Epithelial cell of prostate (primary cell): ENCODE measurements around the gene BCAS1.

ENCODE experiments used
- DNase-seq: peaks from one replicate; pipeline ENCODE4 v3.0.0-alpha.2; 2011; ENCODE audit warnings: low read depth, low spot score
- H3K27ac ChIP-seq: fragments of 450-650 bp; 2 replicates; pipeline ENCODE4 v1.5.1; 2017; ENCODE audit warnings: mild to moderate bottlenecking

BCAS1 gene

DNA sequence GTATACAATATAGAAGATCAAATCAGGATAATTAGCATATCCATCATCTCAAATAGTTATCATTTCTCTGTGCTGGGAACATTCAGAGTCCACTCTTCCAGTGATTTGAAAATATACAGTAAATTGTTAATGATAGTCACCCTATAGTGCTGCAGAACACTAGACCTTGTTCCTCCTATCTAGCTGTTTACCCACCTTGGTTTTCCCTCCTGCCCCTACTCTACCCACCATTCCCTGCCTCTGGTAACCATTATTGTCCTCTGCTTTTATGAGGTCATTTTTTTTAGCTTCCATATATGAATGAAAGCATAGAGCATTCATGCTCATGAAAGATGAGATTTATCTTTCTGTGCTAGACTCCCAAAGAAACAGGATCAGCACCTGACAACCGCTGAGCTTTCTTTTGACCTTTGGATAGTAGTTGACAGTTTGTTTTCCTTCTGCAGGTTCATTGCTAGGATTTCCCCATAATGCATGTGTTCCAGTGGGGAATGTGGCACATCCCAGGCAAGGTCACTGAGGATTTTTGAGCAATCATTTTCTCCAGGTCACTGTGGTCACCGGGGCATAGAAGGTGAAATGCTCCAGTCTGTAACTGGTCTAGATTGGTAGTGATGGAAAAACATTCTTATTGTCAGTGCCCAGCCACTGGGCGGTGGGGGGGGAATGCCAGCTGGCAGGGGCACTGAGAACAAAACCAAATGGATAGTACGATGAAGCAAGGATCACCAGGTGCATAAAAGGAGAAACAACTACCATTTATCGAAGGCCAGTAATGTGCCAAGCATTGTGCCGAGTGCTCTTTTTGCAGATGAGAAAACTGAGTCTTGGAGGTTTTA lies 33.6 kb upstream of the BCAS1 start:
- no peak for DNase-seq
- no peak overlapping the region for H3K27ac ChIP-seq

DNA sequence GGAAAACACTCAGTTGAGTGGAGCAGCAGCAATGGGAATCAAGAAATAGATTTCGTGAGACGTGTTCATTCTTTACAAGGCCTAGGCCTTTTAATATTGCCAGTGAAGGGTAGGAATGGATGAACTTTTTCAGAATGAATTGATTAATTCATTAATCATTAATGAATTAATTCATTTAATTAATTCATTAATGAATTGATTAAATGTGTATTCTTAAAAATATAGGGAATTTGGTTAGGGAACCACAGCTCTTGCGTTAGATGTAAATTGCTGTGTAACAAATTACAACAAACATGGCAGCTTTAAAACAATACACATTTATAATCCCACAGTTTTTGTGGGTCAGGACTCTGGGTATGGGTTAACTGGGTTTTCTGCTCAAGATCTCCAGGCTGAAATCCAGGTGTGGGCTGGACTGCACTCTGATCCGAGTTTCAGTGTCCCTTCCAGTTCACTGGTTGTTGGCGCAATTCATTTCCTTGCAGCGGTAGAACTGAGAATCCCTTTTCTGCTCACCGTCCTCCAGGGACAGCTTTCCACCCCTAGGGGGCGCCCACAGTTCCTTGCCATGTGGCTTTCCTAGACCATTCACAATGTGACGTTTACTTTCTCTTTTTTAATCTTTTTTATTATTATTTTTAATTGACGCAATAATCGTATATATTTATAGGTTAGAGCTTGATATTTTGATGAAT lies 32.8 kb upstream of the BCAS1 start:
- no peak for DNase-seq

DNA sequence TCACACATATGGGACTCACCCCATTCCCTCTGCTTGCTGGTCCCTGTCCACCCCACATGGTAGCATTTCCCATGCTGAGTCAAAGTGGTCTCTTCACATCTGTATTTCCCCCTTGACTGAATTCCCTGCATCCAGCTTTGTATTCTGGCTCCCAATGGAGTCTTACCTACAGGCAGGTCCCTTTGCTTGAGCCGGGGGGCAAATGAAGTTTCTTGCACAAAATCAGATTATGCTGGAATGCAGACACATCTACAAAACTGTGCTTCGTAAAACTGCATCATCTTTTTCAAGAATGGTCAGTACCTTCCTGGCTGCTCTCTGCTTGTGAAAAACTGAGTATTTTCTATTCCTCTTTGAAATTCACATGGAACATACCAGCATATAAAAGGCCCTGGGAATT lies 32.1 kb upstream of the BCAS1 start:
- DNase-seq = no peak
- H3K27ac ChIP-seq = no peak overlapping the region

More for the DNA sequence above, 32.8 kb upstream of the BCAS1 start:
- no peak overlapping the region for H3K27ac ChIP-seq

DNA sequence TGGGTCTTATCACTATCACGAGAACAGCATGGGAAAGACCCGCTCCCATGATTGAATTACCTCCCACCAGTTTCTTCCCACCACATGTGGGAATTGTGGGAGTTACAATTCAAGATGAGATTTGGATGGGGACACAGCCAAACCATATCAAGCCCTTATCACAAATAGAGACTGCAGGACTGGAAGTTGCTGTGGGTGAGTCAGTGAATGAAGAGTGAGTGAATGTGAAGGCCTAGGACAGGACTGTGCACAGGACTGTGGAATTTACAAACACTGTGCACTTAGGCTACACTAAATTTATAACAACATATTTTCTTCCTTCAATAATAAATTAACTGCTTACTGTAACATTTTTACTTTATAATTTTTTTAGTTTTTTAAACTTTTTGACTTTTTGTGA lies 30.2 kb upstream of the BCAS1 start:
- H3K27ac ChIP-seq = no peak overlapping the region
- no peak for DNase-seq

DNA sequence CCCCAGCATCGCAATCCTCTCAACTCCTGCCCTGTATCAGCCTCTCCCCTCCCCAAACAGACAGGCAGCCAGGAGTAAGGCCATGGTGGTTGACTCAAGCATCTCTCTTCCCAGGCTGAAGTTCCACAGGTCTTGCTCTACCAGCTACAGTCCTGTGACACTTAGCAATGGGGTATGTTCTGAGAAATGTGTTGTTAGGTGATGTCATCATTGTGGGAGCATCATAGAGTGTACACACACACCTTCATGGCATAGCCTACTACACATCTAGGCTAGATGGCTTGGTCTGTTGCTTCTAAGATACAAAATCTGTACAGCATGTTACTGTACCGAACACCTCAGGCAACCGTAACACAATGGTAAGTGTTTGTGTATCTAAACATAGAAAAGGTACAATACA lies 29.5 kb upstream of the BCAS1 start:
- DNase-seq = no peak
- no peak overlapping the region for H3K27ac ChIP-seq

DNA sequence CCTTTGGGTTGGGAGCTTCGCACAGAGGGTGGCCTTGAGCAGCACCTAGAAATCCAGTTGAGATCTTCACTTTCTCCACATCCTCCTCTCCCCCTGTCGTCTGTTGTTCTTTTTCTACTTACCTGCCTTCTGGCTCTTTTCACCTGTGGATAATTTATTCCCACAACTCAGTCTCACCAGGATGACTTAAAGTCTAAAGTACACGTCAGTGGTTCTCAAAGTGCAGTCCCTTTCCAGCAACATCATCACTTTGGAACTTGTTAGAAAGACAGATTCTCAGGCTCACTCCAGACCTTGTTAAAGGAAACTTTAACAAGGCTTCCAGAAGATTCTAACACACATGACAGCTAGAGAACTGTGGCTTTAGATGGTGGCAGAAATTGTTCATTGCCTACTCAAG lies 27.7 kb upstream of the BCAS1 start:
- no peak for DNase-seq
- H3K27ac ChIP-seq = no peak overlapping the region

DNA sequence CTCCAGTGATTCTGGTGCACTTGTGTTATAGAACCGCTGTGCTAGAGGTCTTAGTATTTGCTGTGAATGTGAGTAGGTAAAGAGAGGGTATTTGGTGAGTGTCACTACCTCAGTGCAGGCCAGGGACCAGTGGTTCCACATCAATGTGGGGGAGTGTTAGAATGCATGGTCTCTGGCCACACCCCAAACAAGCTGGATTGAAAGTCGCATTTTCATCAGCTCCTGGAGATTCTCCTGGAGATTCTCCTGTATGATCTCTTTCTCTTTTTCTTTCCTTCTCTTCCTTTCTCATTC lies 26.8 kb upstream of the BCAS1 start:
- no peak for DNase-seq
- H3K27ac ChIP-seq = no peak overlapping the region

DNA sequence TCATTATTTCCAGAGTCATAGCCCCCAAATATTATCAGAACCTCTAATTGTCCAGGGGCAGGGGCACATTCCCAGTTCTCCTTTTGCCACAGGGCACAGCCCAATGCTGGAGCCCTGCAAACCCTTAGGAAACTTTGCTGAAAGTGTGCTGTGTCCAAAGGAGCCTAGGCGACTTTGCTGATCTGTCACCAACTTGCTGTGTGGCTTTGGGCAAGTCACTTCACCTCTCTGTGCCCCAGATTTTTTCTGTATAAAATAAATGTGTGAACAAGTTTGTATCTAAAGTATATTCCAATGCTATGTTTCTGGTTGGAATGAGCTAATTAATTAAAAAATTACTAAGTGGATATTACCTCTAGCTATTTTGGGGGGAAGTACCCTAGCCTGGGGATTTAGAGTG lies 25.4 kb upstream of the BCAS1 start:
- H3K27ac ChIP-seq = no peak overlapping the region
- DNase-seq = no peak

DNA sequence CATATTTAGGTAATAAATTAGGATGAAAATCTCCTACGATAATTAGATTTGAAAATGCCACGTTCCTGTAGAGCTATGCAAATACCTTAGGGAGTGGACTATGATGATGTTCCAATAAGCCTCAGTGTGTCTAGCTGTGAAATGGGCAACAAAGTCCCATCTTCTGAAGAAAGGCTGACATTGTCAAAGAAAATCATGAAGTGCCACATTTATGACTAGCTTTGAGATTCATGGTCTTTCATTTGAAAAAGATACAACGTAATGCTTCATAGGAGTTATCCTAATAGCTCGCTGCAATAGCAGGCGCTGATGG lies 23.8 kb upstream of the BCAS1 start:
- DNase-seq = no peak
- H3K27ac ChIP-seq = no peak overlapping the region

DNA sequence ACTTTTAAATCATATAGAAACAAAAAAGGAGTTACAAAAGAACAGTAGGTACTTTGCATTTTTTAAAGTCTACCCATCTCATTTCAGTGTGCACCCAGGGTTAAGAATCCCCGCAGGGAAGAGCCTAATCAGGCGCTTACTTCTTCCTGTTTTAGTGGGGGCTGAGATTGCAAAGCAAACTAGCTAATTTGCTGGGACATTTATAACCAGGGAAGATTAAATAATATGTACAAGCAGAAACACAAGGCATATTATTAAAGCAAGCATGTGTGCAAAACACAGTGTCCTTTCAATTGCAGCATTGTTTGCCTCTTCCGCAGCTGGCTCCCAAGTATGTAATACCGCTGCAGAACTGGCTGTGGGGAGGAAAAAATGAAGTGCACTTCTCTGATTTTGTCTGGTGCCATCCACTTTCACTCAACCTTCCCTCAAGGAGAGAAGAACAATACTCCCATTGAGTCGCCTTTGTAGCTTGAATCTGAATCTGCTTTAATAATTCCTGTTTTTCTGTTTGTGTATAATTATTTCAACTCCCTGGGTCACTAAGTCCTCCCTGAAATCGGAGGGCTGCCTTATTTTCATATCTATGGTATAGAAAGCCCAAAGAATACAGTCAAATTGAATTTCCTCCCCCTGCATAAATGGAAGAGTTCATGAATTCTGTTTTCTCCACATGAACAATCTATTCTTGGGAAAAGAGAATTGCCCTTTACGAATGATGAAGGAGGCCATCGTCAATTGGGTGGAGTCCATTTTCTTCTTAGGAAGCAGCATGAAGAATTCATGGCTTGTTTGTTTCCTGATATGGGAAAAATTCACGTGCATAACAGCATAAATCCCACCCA lies 23.3 kb upstream of the BCAS1 start:
- DNase-seq = no peak
- no peak overlapping the region for H3K27ac ChIP-seq

DNA sequence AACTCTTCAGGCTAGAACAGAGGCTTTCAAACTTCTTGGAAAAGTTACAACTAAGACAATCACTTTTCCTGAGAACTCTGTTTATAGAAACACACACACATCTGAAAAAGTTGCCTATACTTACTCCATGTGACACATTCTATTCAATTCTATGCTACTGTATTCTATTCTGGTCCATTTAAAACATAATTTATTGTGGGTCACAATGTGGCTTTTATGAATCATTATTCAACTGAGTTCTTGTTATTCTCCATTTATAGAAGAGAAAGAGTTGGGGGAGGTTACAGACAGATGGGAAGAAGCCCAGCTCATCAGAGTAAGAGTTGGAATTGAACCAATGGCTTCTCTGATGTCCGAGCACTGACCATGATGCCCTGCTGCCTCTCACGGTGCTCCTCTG lies 21.6 kb upstream of the BCAS1 start:
- DNase-seq = no peak
- no peak overlapping the region for H3K27ac ChIP-seq

DNA sequence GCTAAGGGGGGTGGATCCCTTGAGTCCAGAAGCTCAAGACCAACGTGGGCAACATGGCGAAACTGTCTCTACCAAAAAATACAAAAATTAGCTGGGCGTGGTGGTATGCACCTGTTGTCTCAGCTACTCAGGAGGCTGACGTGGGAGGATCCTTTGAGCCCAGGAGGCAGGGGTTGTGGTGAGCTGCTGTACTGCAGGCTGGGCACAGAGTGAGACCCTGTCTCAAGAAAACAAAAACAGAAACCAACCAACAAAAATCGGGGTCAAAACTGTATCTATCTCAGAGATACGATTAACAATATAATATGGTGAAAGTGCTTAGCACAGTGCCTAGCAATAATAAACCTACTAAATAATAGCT lies 20.7 kb upstream of the BCAS1 start:
- no peak for DNase-seq
- H3K27ac ChIP-seq = no peak overlapping the region

DNA sequence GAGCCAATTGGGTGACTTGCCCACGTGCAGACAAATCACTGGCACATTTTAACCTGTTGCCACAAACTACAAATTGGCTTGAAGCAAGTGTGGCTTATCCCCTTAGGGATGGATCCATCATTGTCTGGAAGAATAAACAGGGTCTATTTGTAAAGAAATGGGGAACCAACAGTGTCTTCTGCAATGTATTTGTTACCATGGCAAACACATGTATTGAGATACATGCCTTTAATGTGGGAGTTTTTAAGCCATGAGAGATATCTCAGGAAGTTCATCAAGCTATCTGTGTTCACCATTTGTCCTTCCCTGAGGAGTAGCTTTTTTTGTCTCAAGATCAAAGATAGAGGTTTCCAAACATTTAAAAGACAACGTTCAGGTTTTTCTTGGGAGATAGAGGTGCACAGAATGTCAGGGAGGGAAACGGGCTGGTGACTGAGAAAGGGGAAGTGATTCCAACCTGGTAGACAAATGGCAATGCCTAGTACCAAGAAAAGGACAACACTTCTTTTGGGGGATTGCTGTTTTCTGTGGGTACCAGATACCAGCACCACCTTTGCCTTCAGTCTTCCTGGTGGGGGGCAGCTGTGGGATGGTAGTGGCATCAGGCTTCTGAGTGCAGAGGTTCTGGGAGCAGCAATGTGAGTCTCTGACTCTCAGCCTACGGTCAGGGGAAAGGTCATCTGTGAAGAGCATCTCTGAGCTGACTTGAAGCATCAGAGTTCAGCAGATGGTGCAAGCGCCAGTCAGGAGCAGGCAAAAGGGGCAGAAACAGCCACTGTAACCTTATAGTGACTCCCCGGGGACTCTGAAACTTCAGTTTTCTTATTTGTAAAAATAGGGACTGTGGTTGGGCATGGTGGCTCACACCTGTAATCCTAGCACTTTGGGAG lies 20.1 kb upstream of the BCAS1 start:
- no peak for DNase-seq
- H3K27ac ChIP-seq = no peak overlapping the region

DNA sequence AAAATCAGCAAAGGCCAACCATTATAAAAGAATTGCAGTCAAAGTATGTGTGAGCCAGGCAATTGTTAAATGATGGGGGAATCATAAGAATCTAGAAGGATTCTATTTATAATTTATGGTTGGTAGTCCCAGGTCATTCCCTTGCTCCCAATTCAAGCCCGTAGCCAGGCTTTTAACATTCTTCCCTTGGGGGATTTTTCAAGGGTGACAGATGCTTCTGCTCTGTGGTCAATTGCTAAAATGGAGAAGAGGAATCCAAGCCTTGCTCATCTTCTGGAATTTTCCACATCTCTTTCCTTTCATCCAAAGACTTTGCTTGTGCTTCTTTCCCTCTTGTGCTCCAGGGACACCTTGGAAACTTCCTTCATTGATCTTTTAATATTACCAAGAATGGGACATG lies 18.0 kb upstream of the BCAS1 start:
- no peak overlapping the region for H3K27ac ChIP-seq
- no peak for DNase-seq

DNA sequence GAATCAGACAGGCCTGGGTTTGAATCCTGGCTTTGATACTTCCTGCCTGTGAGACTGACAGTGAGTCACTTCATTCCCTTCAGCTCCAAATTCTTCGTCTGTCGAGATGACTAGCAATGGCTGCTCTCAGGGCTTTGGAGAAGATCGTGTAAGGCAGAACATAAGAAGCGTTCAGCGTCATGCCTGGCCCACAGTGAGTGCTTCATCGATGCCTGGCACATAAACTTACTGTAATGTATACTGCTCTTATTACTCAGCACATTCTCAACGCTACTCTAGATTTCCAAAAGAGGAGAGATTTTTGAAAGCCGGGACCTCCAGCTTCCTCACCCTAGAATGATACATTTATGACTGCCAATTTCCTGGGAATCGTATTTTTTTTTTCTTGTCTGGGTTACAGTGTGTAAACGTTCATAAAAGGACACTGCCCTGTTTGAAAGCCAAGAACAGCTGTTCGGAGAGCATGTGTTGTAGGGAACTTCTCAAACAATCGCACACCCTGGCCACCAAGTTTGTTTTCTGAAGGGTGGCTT lies 16.2 kb upstream of the BCAS1 start:
- no peak for DNase-seq
- H3K27ac ChIP-seq = no peak overlapping the region

DNA sequence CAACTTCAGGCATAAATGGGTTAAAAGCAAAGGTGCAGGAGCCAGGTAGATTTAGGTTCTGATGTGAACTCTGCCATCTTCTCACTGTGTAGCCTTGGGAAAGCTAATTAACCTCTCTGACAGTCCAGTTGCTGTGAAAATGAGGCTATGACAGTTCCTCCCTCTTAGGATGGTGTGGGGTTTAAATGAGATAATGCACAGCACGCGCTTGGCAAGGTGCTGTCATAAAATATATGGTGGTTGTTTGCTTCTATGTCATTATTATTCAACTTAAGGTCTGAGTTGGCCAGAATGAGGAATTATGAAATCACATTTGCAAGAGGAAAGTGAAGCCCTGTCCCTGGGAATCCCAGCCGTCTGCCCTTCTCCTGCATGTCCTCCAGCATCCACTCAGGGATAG lies 15.5 kb upstream of the BCAS1 start:
- no peak overlapping the region for H3K27ac ChIP-seq
- DNase-seq = no peak

DNA sequence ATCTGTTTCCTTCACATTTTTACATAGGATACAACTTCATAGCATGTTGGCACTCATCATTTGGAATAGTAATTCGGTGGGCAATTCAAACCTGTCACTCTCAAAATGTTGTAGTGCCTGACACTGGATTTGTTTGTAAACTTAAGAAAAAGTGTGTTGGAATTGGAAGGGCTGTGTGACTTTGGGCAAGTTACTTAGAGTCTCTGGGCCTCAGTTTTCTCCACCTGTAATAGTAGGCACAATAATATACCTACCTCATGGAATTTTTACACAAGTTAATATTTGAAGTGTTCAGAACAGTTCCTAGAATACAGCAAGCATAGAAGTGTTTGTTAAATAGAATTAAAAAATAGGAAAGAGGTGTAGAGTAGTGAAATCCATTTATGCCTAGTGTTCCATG lies 15.0 kb upstream of the BCAS1 start:
- H3K27ac ChIP-seq = no peak overlapping the region
- no peak for DNase-seq

DNA sequence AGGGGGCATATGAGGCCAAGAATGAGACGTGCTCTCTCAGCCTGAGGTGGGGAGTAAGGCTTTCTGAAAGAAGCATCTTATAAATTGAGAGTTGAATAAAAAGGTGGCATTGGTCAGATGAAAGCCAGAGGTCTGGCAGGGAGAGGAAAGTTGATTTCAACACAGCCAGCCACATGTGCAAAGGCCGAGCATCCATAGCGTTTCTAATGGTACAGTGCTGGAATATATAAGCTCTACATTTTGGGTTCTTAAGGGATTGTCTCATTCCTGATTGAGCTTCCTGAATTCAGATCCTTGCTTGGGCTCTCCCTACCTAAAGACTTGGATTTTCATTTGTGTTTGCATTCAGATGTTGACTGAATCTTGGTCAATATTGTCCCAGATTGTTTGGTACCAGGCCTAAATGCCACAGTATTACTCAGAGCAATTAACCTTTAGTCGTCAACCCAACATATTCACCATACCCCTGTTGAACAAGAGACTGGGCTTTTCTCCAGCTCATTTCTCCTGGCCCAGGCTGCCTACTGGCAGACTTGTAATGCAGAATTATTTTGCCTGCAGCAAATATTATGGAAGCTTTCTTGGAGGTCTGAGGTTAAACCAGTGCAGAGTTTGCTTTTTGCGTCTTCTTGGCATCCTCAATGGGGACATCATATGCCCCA lies 14.5 kb upstream of the BCAS1 start:
- no peak for DNase-seq
- no peak overlapping the region for H3K27ac ChIP-seq

DNA sequence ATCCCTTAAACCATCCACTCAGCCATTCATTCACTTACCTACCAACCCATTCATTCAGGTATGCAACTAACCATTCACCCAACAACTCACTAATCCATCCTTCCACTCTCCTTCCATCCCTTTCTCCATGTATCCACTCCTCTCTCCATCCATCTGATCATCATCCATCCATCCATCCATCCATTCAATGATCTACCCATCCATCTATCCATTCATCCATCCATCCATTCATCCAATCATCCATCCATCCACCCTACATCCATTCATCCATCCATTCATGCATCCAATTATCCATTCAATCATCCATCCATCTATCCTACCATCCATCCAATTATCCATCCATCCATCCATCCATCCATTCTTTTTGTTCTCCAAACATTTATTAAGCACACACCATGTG lies 13.8 kb upstream of the BCAS1 start:
- no peak for DNase-seq
- no peak overlapping the region for H3K27ac ChIP-seq

DNA sequence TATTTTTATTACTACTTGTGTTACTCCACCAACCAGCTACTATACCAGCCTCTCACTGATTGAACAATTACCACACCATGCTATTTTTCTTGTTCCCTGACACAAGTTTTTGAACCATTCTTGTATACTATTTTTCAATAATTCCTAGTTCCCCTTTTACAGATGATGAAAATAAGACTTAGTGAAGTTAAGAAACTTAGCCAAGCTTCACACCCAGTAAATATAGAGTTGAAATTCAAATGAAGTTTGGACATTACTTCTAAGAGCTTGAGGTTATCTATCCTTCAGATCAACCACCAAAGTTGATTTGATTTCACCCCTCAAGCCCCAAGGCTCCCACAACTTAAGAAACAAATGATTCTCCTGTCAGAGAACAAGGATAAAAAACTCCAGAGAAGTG lies 13.1 kb upstream of the BCAS1 start:
- no peak for DNase-seq
- H3K27ac ChIP-seq = no peak overlapping the region
